GM12875 (cell line): Measurements from ENCODE around the gene ABCG2.

Experiments
- H3K4me3 ChIP-seq: one replicate; pipeline ENCODE4 v1.5.1; 2011; ENCODE audit warnings: low read depth, low read length, control low read depth
- TF ChIP-seq, protein P1 (sequence below): IDR thresholded peaks from 2 replicates; pipeline ENCODE4 v1.5.1; 2011; ENCODE audit warnings: low read depth, mild to moderate bottlenecking, control low read depth, inconsistent platforms, low read length, moderate library complexity, borderline replicate concordance; ENCODE audit not compliant: insufficient read depth

Gene ABCG2

GRCh38 chr4:88040707-88041106, 117.7 kb downstream of the ABCG2 start:
- H3K4me3 ChIP-seq, result no peak overlapping the region
- TF ChIP-seq, protein P1, sequence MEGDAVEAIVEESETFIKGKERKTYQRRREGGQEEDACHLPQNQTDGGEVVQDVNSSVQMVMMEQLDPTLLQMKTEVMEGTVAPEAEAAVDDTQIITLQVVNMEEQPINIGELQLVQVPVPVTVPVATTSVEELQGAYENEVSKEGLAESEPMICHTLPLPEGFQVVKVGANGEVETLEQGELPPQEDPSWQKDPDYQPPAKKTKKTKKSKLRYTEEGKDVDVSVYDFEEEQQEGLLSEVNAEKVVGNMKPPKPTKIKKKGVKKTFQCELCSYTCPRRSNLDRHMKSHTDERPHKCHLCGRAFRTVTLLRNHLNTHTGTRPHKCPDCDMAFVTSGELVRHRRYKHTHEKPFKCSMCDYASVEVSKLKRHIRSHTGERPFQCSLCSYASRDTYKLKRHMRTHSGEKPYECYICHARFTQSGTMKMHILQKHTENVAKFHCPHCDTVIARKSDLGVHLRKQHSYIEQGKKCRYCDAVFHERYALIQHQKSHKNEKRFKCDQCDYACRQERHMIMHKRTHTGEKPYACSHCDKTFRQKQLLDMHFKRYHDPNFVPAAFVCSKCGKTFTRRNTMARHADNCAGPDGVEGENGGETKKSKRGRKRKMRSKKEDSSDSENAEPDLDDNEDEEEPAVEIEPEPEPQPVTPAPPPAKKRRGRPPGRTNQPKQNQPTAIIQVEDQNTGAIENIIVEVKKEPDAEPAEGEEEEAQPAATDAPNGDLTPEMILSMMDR, result no peak
